GM12892 (cell line): ENCODE data around the gene LAMTOR4.

ENCODE experiments used
- POLR2A ChIP-seq: IDR thresholded peaks from 2 replicates; pipeline ENCODE4 v1.6.1; 2011; ENCODE audit warnings: low read depth, low read length, control low read depth
- POLR2AphosphoS5 ChIP-seq: IDR thresholded peaks from 2 replicates; pipeline ENCODE4 v1.6.1; 2011; ENCODE audit warnings: low read depth, low read length, control low read depth
- TAF1 ChIP-seq: IDR thresholded peaks from 2 replicates; pipeline ENCODE4 v1.6.1; 2011; ENCODE audit warnings: low read depth, mild to moderate bottlenecking, control low read depth, low read length, borderline replicate concordance

DNA sequence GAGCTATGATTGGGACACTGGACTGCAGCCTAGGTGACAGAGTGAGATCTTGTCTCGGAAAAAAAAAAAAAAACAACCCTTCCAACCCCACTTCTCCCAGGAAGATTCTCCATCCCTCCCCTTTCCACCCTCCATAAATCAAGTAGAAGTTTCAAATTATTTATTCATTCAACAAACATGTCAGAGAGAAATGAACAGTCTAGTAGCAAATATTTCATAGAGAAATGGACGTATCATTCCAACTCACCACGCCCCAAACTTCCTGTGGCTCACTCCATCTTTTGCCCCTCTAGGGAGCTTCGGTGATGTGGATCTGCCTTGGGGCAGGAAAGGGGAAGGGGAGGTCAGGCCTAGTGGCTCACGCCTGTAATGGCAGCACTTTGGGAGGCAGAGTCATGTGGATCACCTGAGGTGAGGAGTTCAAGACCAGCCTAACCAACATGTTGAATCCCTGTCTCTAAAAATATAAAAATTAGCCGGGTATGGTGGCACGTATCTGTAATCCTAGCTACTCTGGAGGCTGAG lies 10.4 kb downstream of the LAMTOR4 start:
- TF ChIP-seq POLR2A (no peak), POLR2AphosphoS5 (no peak), TAF1 (no peak)
